Measurements from ENCODE around the gene CHCHD3. TPM values are rescaled to one million over a fixed set of nuclear protein-coding genes. Genes with fewer than 3 reads are reported as not detected.

CHCHD3 gene
- total RNA-seq, 1 experiment from 2014 or later = 102 TPM

GRCh38 chr7:132750096-132750495 lies 331.8 kb downstream of the CHCHD3 start:
- no peak overlapping the region for H3K4me3 ChIP-seq (ENCODE audit: low read depth, low read length)
- Mint-ChIP-seq H3K27me3 (ENCODE audit: insufficient read depth, unreplicated experiment) (peaks cover 27% of the 10 kb centered on the region), H3K36me3 (ENCODE audit: insufficient read depth, unreplicated experiment) (no peaks in the 10 kb centered on the region), H3K4me1 (ENCODE audit: low read depth, unreplicated experiment) (no peaks in the 10 kb centered on the region), H3K4me3 (ENCODE audit: unreplicated experiment) (no peak overlapping the region), H3K27ac (ENCODE audit: unreplicated experiment) (no peak overlapping the region), H3K9me3 (ENCODE audit: unreplicated experiment) (peaks cover 16% of the 10 kb centered on the region)
- no peak for DNase-seq
- no TSS peak for BruUV-seq (replicated peaks)
- peaks cover 5% of the 10 kb centered on the region for H3K9me3 ChIP-seq
- intact Hi-C loops (cut with micrococcal nuclease; ENCODE audit: unreplicated experiment) = no loop called here
- H3K27me3 ChIP-seq (replicated peaks; ENCODE audit: control insufficient read depth, insufficient read depth, low read length) = 0 out of 2 replicates have a peak, but pooled peaks cover 1% of the 10 kb centered on the region
- H3K4me1 ChIP-seq = no peaks in the 10 kb centered on the region
- H3K36me3 ChIP-seq (ENCODE audit: control insufficient read depth, insufficient read depth, low read length) = no peaks in the 10 kb centered on the region
- ChIA-PET POLR2A (no interaction called here), CTCF (no interaction called here)
- TF ChIP-seq, protein P1, sequence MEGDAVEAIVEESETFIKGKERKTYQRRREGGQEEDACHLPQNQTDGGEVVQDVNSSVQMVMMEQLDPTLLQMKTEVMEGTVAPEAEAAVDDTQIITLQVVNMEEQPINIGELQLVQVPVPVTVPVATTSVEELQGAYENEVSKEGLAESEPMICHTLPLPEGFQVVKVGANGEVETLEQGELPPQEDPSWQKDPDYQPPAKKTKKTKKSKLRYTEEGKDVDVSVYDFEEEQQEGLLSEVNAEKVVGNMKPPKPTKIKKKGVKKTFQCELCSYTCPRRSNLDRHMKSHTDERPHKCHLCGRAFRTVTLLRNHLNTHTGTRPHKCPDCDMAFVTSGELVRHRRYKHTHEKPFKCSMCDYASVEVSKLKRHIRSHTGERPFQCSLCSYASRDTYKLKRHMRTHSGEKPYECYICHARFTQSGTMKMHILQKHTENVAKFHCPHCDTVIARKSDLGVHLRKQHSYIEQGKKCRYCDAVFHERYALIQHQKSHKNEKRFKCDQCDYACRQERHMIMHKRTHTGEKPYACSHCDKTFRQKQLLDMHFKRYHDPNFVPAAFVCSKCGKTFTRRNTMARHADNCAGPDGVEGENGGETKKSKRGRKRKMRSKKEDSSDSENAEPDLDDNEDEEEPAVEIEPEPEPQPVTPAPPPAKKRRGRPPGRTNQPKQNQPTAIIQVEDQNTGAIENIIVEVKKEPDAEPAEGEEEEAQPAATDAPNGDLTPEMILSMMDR (IDR thresholded peaks at IDR 0.05; ENCODE audit: insufficient read depth in 1 of 2, low read depth in 1 of 2, low read length in 1 of 2, severe bottlenecking in 1 of 2, unreplicated experiment in 1 of 2) = no peak

- Mint-ChIP-seq H3K36me3 (ENCODE audit: insufficient read depth, unreplicated experiment) (no peaks in the 10 kb centered on the region), H3K9me3 (ENCODE audit: unreplicated experiment) (peaks cover 35% of the 10 kb centered on the region), H3K4me3 (ENCODE audit: unreplicated experiment) (no peak overlapping the region), H3K27ac (ENCODE audit: unreplicated experiment) (no peak overlapping the region), H3K27me3 (ENCODE audit: insufficient read depth, unreplicated experiment) (peaks cover 36% of the 10 kb centered on the region), H3K4me1 (ENCODE audit: low read depth, unreplicated experiment) (no peaks in the 10 kb centered on the region)
- Histone ChIP-seq H3K36me3 (ENCODE audit: control insufficient read depth, insufficient read depth, low read length) (no peaks in the 10 kb centered on the region), H3K4me3 (ENCODE audit: low read depth, low read length) (no peak overlapping the region), H3K9me3 (peaks cover 25% of the 10 kb centered on the region), H3K4me1 (no peaks in the 10 kb centered on the region), H3K27me3 (replicated peaks; ENCODE audit: control insufficient read depth, insufficient read depth, low read length) (no peaks in the 10 kb centered on the region)
- TF ChIP-seq, protein P1 (IDR thresholded peaks at IDR 0.05; ENCODE audit: insufficient read depth in 1 of 2, low read depth in 1 of 2, low read length in 1 of 2, severe bottlenecking in 1 of 2, unreplicated experiment in 1 of 2) = no peak
- ChIA-PET CTCF (no interaction called here), POLR2A (no interaction called here)
- no TSS peak for BruUV-seq (replicated peaks)
- intact Hi-C loops (cut with micrococcal nuclease; ENCODE audit: unreplicated experiment) = no loop called here
- DNase-seq = no peak
Measured at GRCh38 chr7:132745510-132745909, 336.4 kb downstream of the CHCHD3 start.

GRCh38 chr7:132743974-132744373 lies 337.9 kb downstream of the CHCHD3 start:
- no peaks in the 10 kb centered on the region for H3K4me1 ChIP-seq
- Mint-ChIP-seq H3K27me3 (ENCODE audit: insufficient read depth, unreplicated experiment) (peaks cover 38% of the 10 kb centered on the region), H3K9me3 (ENCODE audit: unreplicated experiment) (peaks cover 35% of the 10 kb centered on the region), H3K4me1 (ENCODE audit: low read depth, unreplicated experiment) (no peaks in the 10 kb centered on the region), H3K36me3 (ENCODE audit: insufficient read depth, unreplicated experiment) (no peaks in the 10 kb centered on the region), H3K4me3 (ENCODE audit: unreplicated experiment) (no peak overlapping the region), H3K27ac (ENCODE audit: unreplicated experiment) (no peak overlapping the region)
- TF ChIP-seq, protein P1 (IDR thresholded peaks at IDR 0.05; ENCODE audit: insufficient read depth in 1 of 2, low read depth in 1 of 2, low read length in 1 of 2, severe bottlenecking in 1 of 2, unreplicated experiment in 1 of 2) = no peak
- no peak overlapping the region for H3K4me3 ChIP-seq (ENCODE audit: low read depth, low read length)
- peaks cover 21% of the 10 kb centered on the region for H3K9me3 ChIP-seq
- intact Hi-C loops (cut with micrococcal nuclease; ENCODE audit: unreplicated experiment) = no loop called here
- no peaks in the 10 kb centered on the region for H3K27me3 ChIP-seq (replicated peaks; ENCODE audit: control insufficient read depth, insufficient read depth, low read length)
- ChIA-PET CTCF (no interaction called here), POLR2A (no interaction called here)
- no TSS peak for BruUV-seq (replicated peaks)
- H3K36me3 ChIP-seq (ENCODE audit: control insufficient read depth, insufficient read depth, low read length) = no peaks in the 10 kb centered on the region
- DNase-seq = no peak
